Brain pericyte (primary cell): ENCODE results near the gene ANAPC16.
"Not testable (repeated sequence)": the region's sequence is repeated elsewhere in the genome, so short reads cannot be mapped to it uniquely, and the experiment has no call there.

ENCODE experiments used
- DNase-seq: peaks from one replicate; pipeline ENCODE4 v3.0.0-alpha.2; 2012; ENCODE audit warnings: low read depth, low spot score

ANAPC16 gene

DNA sequence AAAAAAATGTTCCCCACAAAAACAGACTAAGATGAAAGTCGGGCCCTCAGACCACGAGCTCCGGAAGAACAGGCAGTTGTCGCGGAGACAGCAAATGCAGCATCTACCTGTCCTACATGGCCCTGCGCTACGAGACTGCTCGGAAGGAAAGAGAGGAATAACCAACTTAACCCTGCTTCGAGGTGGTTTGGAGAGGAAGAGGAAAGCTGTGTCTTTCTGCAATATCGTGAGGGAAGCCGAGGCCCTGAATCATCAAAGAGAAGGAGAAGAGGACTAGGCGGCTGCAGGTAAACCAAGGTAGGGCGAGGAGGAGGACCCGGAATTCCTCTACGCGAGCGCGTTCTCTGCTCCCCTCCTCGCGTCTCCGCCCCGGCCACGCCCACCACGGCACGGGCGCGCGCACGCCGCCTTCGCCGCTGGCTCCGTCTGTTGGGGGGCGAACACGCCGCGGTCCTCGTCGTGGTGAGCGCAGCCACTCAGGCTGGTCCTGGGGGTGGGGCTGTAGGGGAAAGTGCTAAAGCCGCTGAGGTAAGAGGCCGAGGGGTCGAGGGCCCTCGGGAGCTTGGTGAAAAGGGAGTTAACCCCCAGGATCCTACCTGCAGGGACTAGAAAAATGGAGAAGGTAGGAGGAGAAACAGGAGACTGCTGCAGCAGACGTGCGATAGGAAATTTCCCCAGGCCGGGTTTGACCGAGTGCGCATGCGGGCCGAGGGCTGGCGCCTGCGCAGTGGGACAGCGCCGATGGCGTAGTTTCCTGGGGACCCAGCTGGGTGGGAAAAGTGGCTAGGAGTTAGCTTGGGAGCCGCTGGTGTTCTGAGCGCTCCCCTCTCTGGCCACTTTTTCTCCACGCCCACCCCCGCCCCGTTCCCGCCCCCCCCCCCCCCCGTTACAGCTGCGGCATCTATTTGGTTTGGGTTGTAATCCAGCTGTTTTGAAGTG is at the start of gene ANAPC16, which contains the start of gene ASCC1:
TSS of gene ANAPC16 (plus strand) at position 402 of the 939 bp plus-strand sequence. CDS start 7,903 bp downstream, outside the sequence.
TSS of gene ASCC1 (minus strand) at position 666 of the 939 bp plus-strand sequence. CDS start 2,978 bp downstream, outside the sequence.
- peak; percentile 92 for DNase-seq

DNA sequence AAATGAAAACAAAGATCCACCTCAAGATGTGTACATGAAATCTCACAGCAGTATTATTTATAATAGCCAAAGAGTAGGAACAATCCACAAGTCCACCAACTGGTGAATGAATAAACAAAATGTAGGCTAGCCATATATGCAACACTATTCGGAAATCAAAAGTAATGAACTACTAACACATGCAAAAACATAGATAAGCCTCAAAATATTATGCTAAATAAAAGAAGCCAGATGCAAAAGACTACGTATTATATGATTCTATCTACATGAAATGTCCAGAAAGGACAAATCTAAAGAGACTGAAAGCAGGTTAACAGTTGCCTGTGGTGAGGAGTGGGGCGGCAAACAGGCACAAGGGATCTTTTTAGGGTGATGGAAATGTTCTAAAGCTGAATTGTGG is 48.7 kb upstream of the ANAPC16 start:
- no peak for DNase-seq

- DNase-seq, result no peak
These were observed 45.5 kb upstream of the ANAPC16 start for GRCh38 chr10:72170263-72170662.

- DNase-seq, result no peak
These were observed 45.1 kb upstream of the ANAPC16 start for GRCh38 chr10:72170733-72171132.

DNA sequence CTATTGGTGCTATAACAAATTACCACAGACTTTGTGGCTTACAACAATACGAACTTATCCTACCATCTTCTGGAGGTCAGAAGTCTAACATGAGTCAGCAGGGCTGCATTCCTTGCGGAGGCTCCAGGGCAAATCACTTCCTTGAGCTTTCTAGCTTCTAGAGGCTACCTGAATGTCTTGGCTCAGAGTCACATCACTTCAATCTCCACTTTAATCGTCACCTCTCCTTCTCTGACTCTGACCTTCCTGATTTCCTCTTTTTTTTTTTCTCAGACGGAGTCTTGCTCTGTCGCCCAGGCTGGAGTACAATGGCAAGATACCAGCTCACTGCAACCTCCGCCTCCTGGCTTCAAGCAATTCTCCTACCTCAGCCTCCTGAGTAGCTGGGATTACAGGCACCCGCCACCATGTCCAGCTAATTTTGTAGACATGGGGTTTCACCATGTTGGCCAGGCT is 44.6 kb upstream of the ANAPC16 start:
- DNase-seq, result peak; percentile 17

- no peak for DNase-seq
These were observed 42.6 kb upstream of the ANAPC16 start for GRCh38 chr10:72173262-72173618.

GRCh38 chr10:72173619-72174296 is 42.1 kb upstream of the ANAPC16 start:
- no peak for DNase-seq

GRCh38 chr10:72174297-72174662 is 41.5 kb upstream of the ANAPC16 start:
- DNase-seq, result no peak

DNA sequence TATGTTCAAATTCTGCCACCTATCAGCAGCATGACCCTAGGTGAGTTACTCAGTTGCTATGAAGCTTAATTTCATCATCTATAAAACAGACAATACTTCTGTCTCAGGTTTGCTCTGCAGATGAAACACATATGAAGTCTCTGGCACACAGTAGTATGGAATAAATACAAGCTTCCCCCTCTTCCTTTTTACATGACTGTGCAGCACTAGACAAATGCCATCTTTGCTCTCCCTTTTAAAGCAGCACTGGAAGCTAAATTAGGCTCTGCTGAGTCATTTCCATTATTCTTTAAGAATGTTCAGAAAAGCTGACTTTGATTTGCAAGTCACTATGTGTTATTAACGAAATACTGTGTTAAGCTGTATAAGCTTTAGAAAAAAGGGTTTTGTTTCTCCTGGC is 40.7 kb upstream of the ANAPC16 start:
- no peak for DNase-seq

GRCh38 chr10:72176701-72177100 is 39.1 kb upstream of the ANAPC16 start:
- DNase-seq, result no peak

GRCh38 chr10:72177454-72177853 is 38.4 kb upstream of the ANAPC16 start:
- DNase-seq, result no peak

- DNase-seq, result no peak
These were observed 31.7 kb upstream of the ANAPC16 start for GRCh38 chr10:72184156-72184555.

GRCh38 chr10:72186258-72186981 is 29.4 kb upstream of the ANAPC16 start:
- DNase-seq, result no peak

DNA sequence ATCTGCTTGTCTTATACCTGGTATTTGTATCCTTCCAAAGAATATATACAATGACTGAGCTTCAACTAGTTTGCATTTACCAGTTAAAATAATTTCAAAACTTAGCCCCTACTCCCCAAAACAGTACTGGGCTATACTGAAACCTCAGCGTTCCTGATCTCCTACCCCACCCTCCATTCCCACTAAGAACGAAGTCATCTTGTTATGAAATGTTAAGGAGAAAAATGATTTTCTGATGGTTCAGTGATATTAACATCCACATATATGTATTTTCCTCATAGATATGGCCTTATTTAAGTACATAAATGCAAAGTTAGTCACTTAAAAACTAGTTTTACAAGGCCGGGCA is 28.9 kb upstream of the ANAPC16 start:
- no peak for DNase-seq

DNA sequence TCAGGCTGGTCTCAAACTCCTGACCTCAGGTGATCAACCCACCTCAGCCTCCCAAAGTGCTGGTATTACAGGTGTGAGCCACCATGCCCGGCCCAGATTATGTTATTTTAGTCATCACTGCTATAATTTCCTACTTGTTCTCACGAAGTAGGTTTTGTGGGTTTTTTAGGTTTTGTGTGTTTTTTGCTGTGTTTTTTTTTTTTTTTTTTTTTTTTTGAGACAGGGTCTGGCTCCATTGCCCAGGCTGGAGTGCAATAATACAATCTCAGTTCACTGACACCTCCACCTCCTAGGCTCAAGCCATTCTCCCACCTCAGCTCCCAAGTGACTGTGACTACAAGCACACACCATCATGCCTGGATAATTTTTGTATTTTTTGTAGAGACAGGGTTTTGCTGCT is 20.9 kb upstream of the ANAPC16 start:
- DNase-seq, result no peak

DNA sequence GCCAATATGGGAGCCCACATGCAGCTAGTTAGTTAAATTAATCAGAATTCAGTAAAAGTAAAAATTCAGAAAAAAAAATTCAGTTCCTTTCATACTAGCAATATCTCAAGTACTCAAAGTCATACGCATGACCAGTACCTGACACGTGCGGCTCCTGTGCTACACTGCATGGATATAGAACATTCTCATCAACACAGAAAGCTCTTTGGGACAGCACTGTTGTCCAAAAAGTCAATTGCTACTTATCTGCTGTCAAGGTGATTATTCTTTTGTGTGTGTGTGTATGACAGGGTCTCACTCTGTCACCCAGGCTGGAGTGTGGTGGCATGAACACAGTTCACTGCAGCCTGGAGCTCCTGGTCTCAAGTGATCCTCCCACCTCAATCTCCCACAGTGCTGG is 14.9 kb upstream of the ANAPC16 start:
- no peak for DNase-seq

GRCh38 chr10:72201293-72201692 is 14.5 kb upstream of the ANAPC16 start:
- DNase-seq, result no peak

DNA sequence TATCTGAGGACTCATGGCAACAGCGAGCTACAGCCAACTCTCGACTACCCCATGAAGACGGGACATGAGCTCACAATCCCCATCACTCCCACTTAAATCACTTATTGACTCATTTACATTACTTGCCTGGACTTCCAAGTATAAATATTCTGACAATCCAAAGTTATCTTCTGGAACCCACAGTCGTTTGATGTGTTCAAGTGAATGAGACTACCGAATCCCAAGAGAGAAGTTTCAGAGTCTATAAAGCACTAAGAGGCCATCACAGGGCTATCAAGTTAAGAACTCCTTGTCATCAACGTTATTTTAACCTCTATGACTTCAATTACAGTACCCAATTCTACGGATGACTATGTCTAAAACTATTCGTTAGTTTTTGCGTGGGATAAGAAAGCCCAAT is 11.5 kb upstream of the ANAPC16 start:
- no peak for DNase-seq

DNA sequence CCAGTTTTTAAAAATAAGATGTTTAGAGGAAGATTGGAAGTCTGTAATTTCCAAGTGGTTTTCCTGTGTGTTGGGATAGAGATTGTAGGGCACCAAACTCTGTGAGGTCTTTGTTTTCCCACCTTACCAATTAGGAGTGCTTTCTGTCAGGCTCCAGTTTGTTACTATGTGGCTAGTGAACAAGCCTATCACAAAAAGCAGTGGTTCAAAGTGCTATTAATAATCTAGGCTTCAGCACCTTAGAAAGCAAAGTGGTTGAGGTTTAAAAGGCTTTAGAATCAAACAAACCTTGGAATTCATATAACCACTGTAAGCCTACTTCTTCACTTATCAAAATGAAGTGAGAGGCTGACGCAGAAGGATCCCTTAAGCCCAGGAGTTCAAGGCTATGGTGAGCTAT is 11.1 kb upstream of the ANAPC16 start:
- DNase-seq, result no peak

DNA sequence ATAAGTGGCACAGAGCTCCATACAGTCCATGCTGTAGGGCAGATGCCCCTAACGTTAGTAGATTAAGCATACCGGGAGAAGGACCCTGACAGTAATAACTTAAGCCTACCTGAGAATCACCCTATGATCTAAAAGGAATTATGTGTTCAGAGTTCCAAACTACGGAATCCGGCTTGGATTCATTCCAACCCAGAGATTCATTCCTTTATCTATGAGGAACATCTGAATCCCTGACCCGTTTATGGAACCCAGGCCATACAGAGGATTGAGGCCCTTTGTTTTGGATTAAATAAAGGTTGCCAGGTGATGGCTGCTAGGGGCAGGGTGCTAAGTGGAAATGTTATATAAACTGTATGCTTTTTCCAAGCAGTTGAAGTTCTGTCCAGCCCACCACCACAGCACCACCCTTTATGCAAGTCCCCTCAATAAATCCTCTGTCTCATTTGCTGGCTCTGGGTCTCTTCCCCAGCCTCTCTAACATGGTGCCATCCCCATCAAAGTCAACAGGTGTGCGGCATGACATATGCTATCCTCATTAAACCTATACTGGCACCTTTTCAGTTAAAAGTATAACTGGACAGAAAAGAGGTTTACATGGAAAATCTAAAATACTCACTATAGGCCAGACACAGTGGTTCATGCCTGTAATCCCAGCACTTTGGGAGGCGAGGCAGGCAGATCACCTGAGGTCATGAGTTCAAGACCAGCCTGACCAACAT is 9.1 kb upstream of the ANAPC16 start:
- DNase-seq, result no peak

GRCh38 chr10:72208526-72208925 is 7.3 kb upstream of the ANAPC16 start:
- not testable (repeated sequence) for DNase-seq

- not testable (repeated sequence) for DNase-seq
These were observed 4.4 kb upstream of the ANAPC16 start for GRCh38 chr10:72211381-72211780.
